Measurements from ENCODE around the gene COLEC12. TPM values are rescaled to one million over a fixed set of nuclear protein-coding genes. Genes with fewer than 3 reads are reported as not detected.

The COLEC12 gene
- total and polyA plus RNA-seq, 12 donors, result 1.5 to 19.5 (median 8.6) TPM

DNA sequence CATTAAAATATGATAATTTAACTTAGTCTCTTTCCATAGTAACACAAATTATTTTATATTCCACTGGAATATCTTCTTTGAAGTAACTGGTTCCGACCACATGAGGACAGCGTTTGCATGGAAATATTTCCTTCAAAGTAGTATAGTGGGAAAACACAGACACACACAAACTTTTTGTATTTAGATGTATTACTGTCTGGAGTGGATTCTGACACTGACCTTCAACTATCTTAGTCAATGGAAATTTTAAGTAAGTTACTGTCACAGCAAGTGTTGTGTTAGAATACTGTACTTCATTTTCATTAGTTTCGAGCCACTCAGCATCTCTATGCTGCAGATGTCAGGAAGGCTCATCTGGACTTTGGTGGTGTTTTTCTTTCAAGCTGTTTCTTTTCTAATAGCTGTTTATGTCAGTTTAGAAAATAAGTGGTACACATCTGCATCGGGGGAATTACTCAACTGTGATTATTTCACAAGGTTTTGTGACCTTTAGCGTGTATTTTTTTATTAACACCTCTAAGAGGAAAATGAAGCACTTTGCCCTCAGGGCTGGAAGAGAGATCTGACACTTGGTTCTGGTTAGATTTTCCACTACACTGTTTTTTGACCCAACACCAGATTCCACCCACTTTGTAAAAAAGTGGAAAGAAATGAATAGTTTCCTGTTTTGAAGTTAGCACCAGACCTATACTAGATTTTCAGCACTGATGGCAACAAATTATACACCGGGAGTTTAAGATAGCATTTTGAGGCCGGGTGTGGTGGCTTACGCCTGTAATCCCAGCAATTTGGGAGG, 213.8 kb downstream of the COLEC12 start:
- Histone ChIP-seq H3K27ac (no peak overlapping the region), H3K9me3 (replicated peaks in 1 of 3) (no peaks in the 10 kb centered on the region), H3K27me3 (peaks cover 6% of the 10 kb centered on the region), H3K36me3 (replicated peaks in 1 of 2) (no peaks in the 10 kb centered on the region), H3K4me1 (replicated peaks in 1 of 2) (no peaks in the 10 kb centered on the region), H3K4me3 (no peak overlapping the region)
- no peak for TF ChIP-seq POLR2A (IDR thresholded peaks at IDR 0.05)
- TF ChIP-seq, protein P1, sequence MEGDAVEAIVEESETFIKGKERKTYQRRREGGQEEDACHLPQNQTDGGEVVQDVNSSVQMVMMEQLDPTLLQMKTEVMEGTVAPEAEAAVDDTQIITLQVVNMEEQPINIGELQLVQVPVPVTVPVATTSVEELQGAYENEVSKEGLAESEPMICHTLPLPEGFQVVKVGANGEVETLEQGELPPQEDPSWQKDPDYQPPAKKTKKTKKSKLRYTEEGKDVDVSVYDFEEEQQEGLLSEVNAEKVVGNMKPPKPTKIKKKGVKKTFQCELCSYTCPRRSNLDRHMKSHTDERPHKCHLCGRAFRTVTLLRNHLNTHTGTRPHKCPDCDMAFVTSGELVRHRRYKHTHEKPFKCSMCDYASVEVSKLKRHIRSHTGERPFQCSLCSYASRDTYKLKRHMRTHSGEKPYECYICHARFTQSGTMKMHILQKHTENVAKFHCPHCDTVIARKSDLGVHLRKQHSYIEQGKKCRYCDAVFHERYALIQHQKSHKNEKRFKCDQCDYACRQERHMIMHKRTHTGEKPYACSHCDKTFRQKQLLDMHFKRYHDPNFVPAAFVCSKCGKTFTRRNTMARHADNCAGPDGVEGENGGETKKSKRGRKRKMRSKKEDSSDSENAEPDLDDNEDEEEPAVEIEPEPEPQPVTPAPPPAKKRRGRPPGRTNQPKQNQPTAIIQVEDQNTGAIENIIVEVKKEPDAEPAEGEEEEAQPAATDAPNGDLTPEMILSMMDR (IDR thresholded peaks at IDR 0.05), result peak in 5 of 6 experiments; percentile 26 to 68 (median 56)
- peak in 1 of 7 donors; percentile 14 for DNase-seq
- intact Hi-C loops (cut with DNase I), result loop anchor here in 1 of 2 donors (5.0 kb wide), 1 partner anchor 326 kb away; no protein-coding TSS in a partner anchor
- 47 to 57% (median 53%) methylated on average over 8 of the region's 8 CpGs for WGBS, 4 donors

DNA sequence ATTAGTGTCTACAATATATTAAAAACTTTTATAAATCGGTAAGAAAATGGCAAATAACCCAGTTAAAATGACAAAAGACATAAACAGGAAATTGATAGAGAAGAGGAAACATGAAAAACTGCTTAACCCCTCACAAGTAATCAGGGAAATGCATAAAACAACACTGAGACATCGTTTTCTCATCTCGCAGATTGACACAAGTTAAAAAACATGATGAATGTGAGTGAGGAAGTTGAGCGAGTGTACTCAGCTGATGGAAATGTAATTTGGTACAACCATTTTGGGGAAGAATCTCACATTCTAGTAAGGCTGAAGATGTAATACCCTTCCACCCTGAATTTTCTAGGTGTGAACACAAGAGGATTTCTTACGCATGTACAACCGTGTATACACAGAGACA, 214.7 kb downstream of the COLEC12 start:
- no peaks in the 10 kb centered on the region for H3K9me3 ChIP-seq (replicated peaks in 1 of 3)
- H3K36me3 ChIP-seq (replicated peaks in 1 of 2), result no peaks in the 10 kb centered on the region
- H3K27me3 ChIP-seq, result peaks cover 6% of the 10 kb centered on the region
- H3K4me3 ChIP-seq, result no peak overlapping the region
- 63 to 70% (median 69%) methylated on average over 6 of the region's 6 CpGs for WGBS, 4 donors
- no peaks in the 10 kb centered on the region for H3K4me1 ChIP-seq (replicated peaks in 1 of 2)
- no peak for DNase-seq
- no peak for TF ChIP-seq POLR2A (IDR thresholded peaks at IDR 0.05)
- TF ChIP-seq, protein P1 (IDR thresholded peaks at IDR 0.05), result no peak
- no peak overlapping the region for H3K27ac ChIP-seq
- intact Hi-C loops (cut with DNase I), result loop anchor here in 1 of 2 donors (5.0 kb wide), 1 partner anchor 326 kb away; no protein-coding TSS in a partner anchor

DNA sequence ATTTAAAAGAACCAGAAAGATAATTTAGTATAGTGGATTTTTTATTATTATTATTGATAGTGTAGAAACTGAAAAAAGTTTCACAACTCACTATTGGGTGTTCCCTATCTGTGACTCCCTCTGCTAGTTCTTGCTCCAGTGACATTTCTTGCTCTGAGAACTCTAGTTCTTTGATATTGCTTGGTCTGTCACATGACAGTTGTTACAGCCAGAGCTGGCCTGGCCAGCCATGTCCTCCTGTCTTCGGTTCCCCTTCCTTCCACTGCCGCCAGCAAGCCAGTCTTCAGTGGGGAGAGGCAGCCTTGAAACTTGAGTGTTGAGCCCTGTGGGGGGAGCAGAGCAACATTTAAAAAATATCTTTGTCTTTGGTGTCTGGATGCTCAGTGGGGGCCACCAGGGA, 225.0 kb downstream of the COLEC12 start:
- Histone ChIP-seq H3K36me3 (replicated peaks in 1 of 2) (no peaks in the 10 kb centered on the region), H3K9me3 (replicated peaks in 1 of 3) (peaks cover 0 to 6% (median 0%) of the 10 kb centered on the region in 3 donors), H3K4me1 (replicated peaks in 1 of 2) (no peaks in the 10 kb centered on the region), H3K27me3 (no peaks in the 10 kb centered on the region), H3K27ac (no peak overlapping the region), H3K4me3 (no peak overlapping the region)
- intact Hi-C loops (cut with DNase I), result no loop called here
- TF ChIP-seq, protein P1 (IDR thresholded peaks at IDR 0.05), result no peak
- TF ChIP-seq POLR2A (IDR thresholded peaks at IDR 0.05), result no peak
- WGBS, 4 donors, result 68 to 71% (median 69%) methylated on average over 2 of the region's 2 CpGs
- peak in 2 of 7 donors; percentile 18 to 21 for DNase-seq

DNA sequence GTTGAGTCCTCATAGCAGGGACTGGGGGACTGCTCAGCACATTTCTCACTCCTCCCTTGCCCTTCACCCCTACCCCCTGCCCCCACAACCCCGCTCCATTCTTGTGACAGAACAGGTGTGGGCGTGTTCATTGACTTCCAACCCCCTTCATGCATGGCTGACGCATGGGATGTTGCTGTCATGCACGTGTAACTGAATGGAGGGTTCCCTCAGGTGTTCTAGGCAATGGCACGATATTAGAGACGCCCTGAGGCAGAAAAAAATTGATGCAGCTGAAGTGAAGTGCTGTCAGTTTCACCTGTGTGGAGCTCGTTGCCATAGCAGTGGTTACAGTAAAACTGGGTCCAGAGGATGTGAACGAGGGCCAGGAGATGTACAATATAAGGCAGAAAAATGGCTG, 226.2 kb downstream of the COLEC12 start:
- 76 to 85% (median 85%) methylated on average over 6 to 8 of the region's 8 CpGs for WGBS, 4 donors
- TF ChIP-seq, protein P1 (IDR thresholded peaks at IDR 0.05), result no peak
- TF ChIP-seq POLR2A (IDR thresholded peaks at IDR 0.05), result no peak
- H3K4me1 ChIP-seq (replicated peaks in 1 of 2), result peaks cover 0 to 4% of the 10 kb centered on the region in 2 donors
- H3K4me3 ChIP-seq, result no peak overlapping the region
- no peak for DNase-seq
- peaks cover 0 to 6% (median 0%) of the 10 kb centered on the region in 3 donors for H3K9me3 ChIP-seq (replicated peaks in 1 of 3)
- no peaks in the 10 kb centered on the region for H3K27me3 ChIP-seq
- intact Hi-C loops (cut with DNase I), result no loop called here
- H3K27ac ChIP-seq, result no peak overlapping the region
- no peaks in the 10 kb centered on the region for H3K36me3 ChIP-seq (replicated peaks in 1 of 2)
